ENCODE results near the gene P2RY4.

- no peak for TF ChIP-seq OSR1 (CRISPR knock-in tag; IDR thresholded peaks at IDR 0.05)
- TF ChIP-seq, protein P1, sequence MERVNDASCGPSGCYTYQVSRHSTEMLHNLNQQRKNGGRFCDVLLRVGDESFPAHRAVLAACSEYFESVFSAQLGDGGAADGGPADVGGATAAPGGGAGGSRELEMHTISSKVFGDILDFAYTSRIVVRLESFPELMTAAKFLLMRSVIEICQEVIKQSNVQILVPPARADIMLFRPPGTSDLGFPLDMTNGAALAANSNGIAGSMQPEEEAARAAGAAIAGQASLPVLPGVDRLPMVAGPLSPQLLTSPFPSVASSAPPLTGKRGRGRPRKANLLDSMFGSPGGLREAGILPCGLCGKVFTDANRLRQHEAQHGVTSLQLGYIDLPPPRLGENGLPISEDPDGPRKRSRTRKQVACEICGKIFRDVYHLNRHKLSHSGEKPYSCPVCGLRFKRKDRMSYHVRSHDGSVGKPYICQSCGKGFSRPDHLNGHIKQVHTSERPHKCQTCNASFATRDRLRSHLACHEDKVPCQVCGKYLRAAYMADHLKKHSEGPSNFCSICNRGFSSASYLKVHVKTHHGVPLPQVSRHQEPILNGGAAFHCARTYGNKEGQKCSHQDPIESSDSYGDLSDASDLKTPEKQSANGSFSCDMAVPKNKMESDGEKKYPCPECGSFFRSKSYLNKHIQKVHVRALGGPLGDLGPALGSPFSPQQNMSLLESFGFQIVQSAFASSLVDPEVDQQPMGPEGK (CRISPR knock-in tag; IDR thresholded peaks at IDR 0.05; ENCODE audit: borderline replicate concordance): no peak
- no peak for TF ChIP-seq SNAI2 (CRISPR knock-in tag; IDR thresholded peaks at IDR 0.05)
- TF ChIP-seq ZNF565 (CRISPR knock-in tag; conservative IDR thresholded peaks at IDR 0.05; ENCODE audit: low read depth): no peak
- TF ChIP-seq CREB5 (CRISPR knock-in tag; IDR thresholded peaks at IDR 0.05; ENCODE audit: low read depth): no peak
- no peak for TF ChIP-seq ESRRG (CRISPR knock-in tag; IDR thresholded peaks at IDR 0.05)
These were observed 3.1 kb upstream of the P2RY4 start for GRCh38 chrX:70262952-70263567.

Measured in SK-N-SH treated with all-trans-retinoic acid at 6 μM for 48 hours (cell line).